CD4-positive, alpha-beta T cell (primary cell): Measurements from ENCODE around the gene IFIT1. TPM values are rescaled to one million over a fixed set of nuclear protein-coding genes. Genes with fewer than 3 reads are reported as not detected.

ENCODE experiments used
- ATAC-seq: fragments of 200-7000 bp; cut with Tn5 transposase; one replicate; pipeline ENCODE4 v1.10.0; 2022; ENCODE audit warnings: mild to moderate bottlenecking; ENCODE audit not compliant: poor library complexity
- CTCF ChIA-PET: fragments of 350-600 bp; sonication (Branson Sonifier 250); formaldehyde crosslinking; loops from one replicate; lab custom pipeline; 2021; ENCODE audit warnings: antibody characterized with exemption, inconsistent platforms; lab: Charles Lee
- POLR2A ChIA-PET: fragments of 350-600 bp; sonication (Branson Sonifier 250); formaldehyde crosslinking; loops from one replicate; lab custom pipeline; 2021; ENCODE audit warnings: antibody characterized with exemption, inconsistent platforms; lab: Charles Lee
- DNase-seq, 14 experiments: peaks; one replicate each; pipeline ENCODE4 v3.0.0-alpha.2; 2013 to 2020; ENCODE audit warnings: mixed read lengths in 2 of 14
- H3K27ac ChIP-seq, 2 donors: one replicate each; pipeline versions ENCODE4 v1.5.1 to v1.7.0; 2013; ENCODE audit warnings: low read length in 2 of 2, low read depth in 1 of 2, mild to moderate bottlenecking in 1 of 2
- H3K27me3 ChIP-seq, 2 experiments: 1 replicate in 1 of 2; 2 replicates in 1 of 2; pipeline versions ENCODE4 v1.6.1 to v1.7.0; 2013; ENCODE audit warnings: low read length in 2 of 2, control low read depth in 1 of 2, mild to moderate bottlenecking in 1 of 2, moderate library complexity in 1 of 2; ENCODE audit not compliant: insufficient read depth in 2 of 2, control insufficient read depth in 1 of 2
- H3K36me3 ChIP-seq: one replicate; pipeline ENCODE4 v1.6.1; 2013; ENCODE audit warnings: low read length, control low read depth; ENCODE audit not compliant: insufficient read depth
- H3K4me1 ChIP-seq: one replicate; pipeline ENCODE4 v1.6.1; 2013; ENCODE audit warnings: low read length, control low read depth; ENCODE audit not compliant: insufficient read depth
- H3K4me3 ChIP-seq: one replicate; pipeline ENCODE4 v1.5.1; 2013; ENCODE audit warnings: mild to moderate bottlenecking, low read length, moderate library complexity
- H3K9me3 ChIP-seq, 2 experiments: 1 replicate in 1 of 2; 2 replicates in 1 of 2; pipeline versions ENCODE4 v1.6.1 to v1.7.0; 2013; ENCODE audit warnings: low read length in 2 of 2, mild to moderate bottlenecking in 2 of 2, control low read depth in 1 of 2, moderate library complexity in 1 of 2; ENCODE audit not compliant: control insufficient read depth in 1 of 2, insufficient read depth in 1 of 2
- H3K27ac Mint-ChIP-seq: one replicate; pipeline ENCODE4 v1.8.0; 2020; ENCODE audit warnings: mixed read lengths
- H3K27me3 Mint-ChIP-seq: one replicate; pipeline ENCODE4 v1.8.0; 2021; ENCODE audit warnings: mixed read lengths
- H3K36me3 Mint-ChIP-seq: one replicate; pipeline ENCODE4 v1.8.0; 2021; ENCODE audit warnings: low read depth, mixed read lengths
- H3K4me1 Mint-ChIP-seq: one replicate; pipeline ENCODE4 v1.8.0; 2021; ENCODE audit warnings: low read depth, mixed read lengths
- H3K4me3 Mint-ChIP-seq: one replicate; pipeline ENCODE4 v1.8.0; 2020; ENCODE audit warnings: mild to moderate bottlenecking, mixed read lengths
- H3K9me3 Mint-ChIP-seq: one replicate; pipeline ENCODE4 v1.8.0; 2020; ENCODE audit warnings: mixed read lengths
- intact Hi-C, 2 experiments: fragments of 100-400 bp; cut with DNase I in 1 of 2; cut with micrococcal nuclease in 1 of 2; formaldehyde crosslinking; loops; one replicate each; pipeline versions ENCODE4 v1.15.1 to v1.9.0; 2023 to 2025; cut with DNase I, micrococcal nuclease
- total RNA-seq, 174 experiments: library from RNA in 2 of 174; stranded (reverse) in 2 of 174; gene quantifications; one replicate each; pipeline ENCODE4 v1.2.3 and lab custom pipeline; 2021 to 2026
- TF ChIP-seq, protein P1 (sequence below): fragments of 200-600 bp; IDR thresholded peaks from one replicate; pipeline ENCODE4 v1.8.0; 2022; ENCODE audit warnings: antibody characterized with exemption, mild to moderate bottlenecking

IFIT1 gene
- total RNA-seq, 2 experiments from 2014 or later = 5.1 to 6.2 TPM

- Mint-ChIP-seq H3K36me3 (peaks cover 6% of the 10 kb centered on the region), H3K4me1 (peaks cover 1% of the 10 kb centered on the region), H3K27me3 (no peaks in the 10 kb centered on the region), H3K27ac (no peak overlapping the region), H3K4me3 (no peak overlapping the region), H3K9me3 (no peaks in the 10 kb centered on the region)
- Histone ChIP-seq H3K27ac (no peak overlapping the region), H3K4me1 (no peaks in the 10 kb centered on the region), H3K36me3 (no peaks in the 10 kb centered on the region), H3K27me3 (no peaks in the 10 kb centered on the region), H3K4me3 (no peak overlapping the region), H3K9me3 (no peaks in the 10 kb centered on the region)
- POLR2A ChIA-PET = interaction anchor here (0.5 to 1.8 kb wide), 4 partner anchors 8 to 68 kb away, joined by 3 to 5 read pairs (median 4); partner anchors contain the start of gene IFIT2
- DNase-seq (no peak), ATAC-seq (no peak)
- CTCF ChIA-PET = no interaction called here
- TF ChIP-seq, protein P1, sequence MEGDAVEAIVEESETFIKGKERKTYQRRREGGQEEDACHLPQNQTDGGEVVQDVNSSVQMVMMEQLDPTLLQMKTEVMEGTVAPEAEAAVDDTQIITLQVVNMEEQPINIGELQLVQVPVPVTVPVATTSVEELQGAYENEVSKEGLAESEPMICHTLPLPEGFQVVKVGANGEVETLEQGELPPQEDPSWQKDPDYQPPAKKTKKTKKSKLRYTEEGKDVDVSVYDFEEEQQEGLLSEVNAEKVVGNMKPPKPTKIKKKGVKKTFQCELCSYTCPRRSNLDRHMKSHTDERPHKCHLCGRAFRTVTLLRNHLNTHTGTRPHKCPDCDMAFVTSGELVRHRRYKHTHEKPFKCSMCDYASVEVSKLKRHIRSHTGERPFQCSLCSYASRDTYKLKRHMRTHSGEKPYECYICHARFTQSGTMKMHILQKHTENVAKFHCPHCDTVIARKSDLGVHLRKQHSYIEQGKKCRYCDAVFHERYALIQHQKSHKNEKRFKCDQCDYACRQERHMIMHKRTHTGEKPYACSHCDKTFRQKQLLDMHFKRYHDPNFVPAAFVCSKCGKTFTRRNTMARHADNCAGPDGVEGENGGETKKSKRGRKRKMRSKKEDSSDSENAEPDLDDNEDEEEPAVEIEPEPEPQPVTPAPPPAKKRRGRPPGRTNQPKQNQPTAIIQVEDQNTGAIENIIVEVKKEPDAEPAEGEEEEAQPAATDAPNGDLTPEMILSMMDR = no peak
- intact Hi-C loops = no loop called here
Observed at GRCh38 chr10:89345367-89346000, 46.9 kb upstream of the IFIT1 start.

DNA sequence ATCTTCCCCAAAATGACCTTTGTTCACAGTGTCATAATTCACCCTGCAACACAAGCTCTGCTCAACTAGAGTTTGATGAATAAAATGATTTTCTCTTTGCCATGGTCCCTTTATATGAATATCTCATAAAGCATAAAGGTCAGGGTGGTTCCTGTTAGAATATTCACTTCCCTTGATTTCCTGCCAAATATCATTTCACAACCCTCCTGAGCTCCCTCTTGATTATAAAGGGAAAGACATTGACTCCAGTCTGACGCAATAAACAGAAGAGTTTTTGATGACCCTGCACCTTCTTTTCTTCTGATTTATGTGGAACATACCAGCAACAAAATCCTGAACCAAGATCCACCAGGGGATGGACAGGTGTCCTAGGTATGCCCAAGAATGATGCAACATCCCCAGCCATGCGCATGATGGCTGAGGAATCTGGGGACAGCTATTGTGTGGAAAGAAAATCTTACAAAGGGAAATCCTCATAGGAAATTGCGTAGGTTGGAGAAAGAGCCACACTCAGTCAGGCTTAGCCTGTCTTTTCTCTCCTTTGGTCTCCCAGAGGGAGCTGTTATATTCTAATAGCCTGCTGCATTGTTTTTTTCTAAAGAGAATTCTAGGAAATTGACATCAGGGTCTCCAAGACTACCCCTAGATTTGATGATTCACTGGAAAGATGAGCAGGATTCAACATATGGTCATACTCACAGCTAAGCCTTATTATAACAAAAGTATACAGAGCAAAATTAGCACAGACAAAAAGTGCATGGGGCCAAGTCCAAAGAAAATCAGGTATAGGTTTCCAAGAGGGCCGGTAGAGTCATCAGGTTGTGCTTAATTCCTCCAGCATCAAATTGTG is 45.8 kb upstream of the IFIT1 start:
- no peak overlapping the region for H3K4me3 ChIP-seq
- H3K4me1 Mint-ChIP-seq = peaks cover 11% of the 10 kb centered on the region
- TF ChIP-seq, protein P1 = no peak
- no peaks in the 10 kb centered on the region for H3K9me3 ChIP-seq
- ATAC-seq (no peak), DNase-seq (no peak)
- H3K27me3 Mint-ChIP-seq = no peaks in the 10 kb centered on the region
- no peak overlapping the region for H3K27ac ChIP-seq
- no peaks in the 10 kb centered on the region for H3K36me3 ChIP-seq
- H3K36me3 Mint-ChIP-seq = no peaks in the 10 kb centered on the region
- H3K27ac Mint-ChIP-seq = no peak overlapping the region
- no peaks in the 10 kb centered on the region for H3K27me3 ChIP-seq
- intact Hi-C loops = no loop called here
- H3K4me3 Mint-ChIP-seq = no peak overlapping the region
- ChIA-PET POLR2A (interaction anchor here (0.9 to 1.8 kb wide), 4 partner anchors 9 to 45 kb away, joined by 3 to 5 read pairs (median 4); partner anchors contain the start of gene IFIT2), CTCF (no interaction called here)
- no peaks in the 10 kb centered on the region for H3K9me3 Mint-ChIP-seq
- H3K4me1 ChIP-seq = no peaks in the 10 kb centered on the region

- Histone ChIP-seq H3K4me3 (no peak overlapping the region), H3K9me3 (no peaks in the 10 kb centered on the region), H3K4me1 (no peaks in the 10 kb centered on the region), H3K36me3 (no peaks in the 10 kb centered on the region), H3K27ac (no peak overlapping the region), H3K27me3 (no peaks in the 10 kb centered on the region)
- H3K27me3 Mint-ChIP-seq = no peaks in the 10 kb centered on the region
- intact Hi-C loops = no loop called here
- H3K4me3 Mint-ChIP-seq = no peak overlapping the region
- no peak for ATAC-seq
- POLR2A ChIA-PET = interaction anchor here (1.2 kb wide), 1 partner anchor 22 kb away, joined by 3 read pairs; no protein-coding TSS in a partner anchor
- no peak overlapping the region for H3K27ac Mint-ChIP-seq
- no peak for DNase-seq
- H3K36me3 Mint-ChIP-seq = no peaks in the 10 kb centered on the region
- no peaks in the 10 kb centered on the region for H3K9me3 Mint-ChIP-seq
- CTCF ChIA-PET = no interaction called here
- TF ChIP-seq, protein P1 = no peak
- H3K4me1 Mint-ChIP-seq = peaks cover 11% of the 10 kb centered on the region
Observed at GRCh38 chr10:89347701-89348457, 44.5 kb upstream of the IFIT1 start.
